Measurements from ENCODE around the gene LRRC4B. TPM values are rescaled to one million over a fixed set of nuclear protein-coding genes. Genes with fewer than 3 reads are reported as not detected.
"Not testable (repeated sequence)": the region's sequence is repeated elsewhere in the genome, so short reads cannot be mapped to it uniquely, and the experiment has no call there.

Gene LRRC4B
- total RNA-seq, 1 donor from 2014 or later: 21.7 TPM

DNA sequence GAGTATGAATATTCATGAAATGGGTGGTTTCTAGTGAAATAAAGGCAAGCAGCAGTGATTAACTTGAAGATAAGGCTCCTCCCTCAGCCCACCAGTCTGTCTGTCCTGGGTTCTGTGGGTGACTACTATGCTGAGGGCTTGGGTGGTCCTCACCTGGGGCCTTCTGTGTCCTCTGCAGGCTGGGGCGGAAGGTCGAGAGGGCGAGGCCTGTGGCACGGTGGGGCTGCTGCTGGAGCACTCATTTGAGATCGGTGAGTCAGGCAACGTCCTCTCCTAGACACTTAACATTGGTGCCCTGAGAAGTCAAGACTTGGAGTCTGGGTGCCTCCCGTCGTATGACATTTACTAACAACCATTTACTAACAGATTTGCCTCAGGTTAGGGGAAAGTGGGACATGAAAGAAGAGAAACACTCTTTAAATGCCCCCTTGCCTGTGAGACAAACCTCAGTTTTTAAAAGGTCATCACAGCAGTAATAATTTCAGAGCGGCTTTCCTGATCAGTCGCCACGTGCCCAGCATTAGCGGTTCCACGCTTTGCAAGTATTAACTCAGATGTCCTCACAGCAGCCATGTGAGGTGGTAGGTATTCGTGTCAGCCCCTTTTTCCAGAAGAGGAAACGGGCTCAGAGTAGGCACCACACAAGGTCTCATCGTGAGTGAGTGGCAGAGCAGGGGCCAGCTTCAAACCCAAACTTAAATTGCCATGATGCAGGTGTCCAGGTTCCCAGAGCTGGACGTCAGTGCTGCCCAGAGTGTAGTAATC, 90.3 kb downstream of the LRRC4B start:
- Mint-ChIP-seq H3K9me3 (no peaks in the 10 kb centered on the region), H3K36me3 (peaks cover 18% of the 10 kb centered on the region), H3K4me1 (ENCODE audit: unreplicated experiment) (peaks cover 12% of the 10 kb centered on the region), H3K27ac (peak overlapping the region; percentile 99), H3K4me3 (peak overlapping the region; percentile 99), H3K27me3 (peaks cover 3% of the 10 kb centered on the region)
- no peak for DNase-seq (ENCODE audit: extremely low spot score, unreplicated experiment)
- TF ChIP-seq, protein P1, sequence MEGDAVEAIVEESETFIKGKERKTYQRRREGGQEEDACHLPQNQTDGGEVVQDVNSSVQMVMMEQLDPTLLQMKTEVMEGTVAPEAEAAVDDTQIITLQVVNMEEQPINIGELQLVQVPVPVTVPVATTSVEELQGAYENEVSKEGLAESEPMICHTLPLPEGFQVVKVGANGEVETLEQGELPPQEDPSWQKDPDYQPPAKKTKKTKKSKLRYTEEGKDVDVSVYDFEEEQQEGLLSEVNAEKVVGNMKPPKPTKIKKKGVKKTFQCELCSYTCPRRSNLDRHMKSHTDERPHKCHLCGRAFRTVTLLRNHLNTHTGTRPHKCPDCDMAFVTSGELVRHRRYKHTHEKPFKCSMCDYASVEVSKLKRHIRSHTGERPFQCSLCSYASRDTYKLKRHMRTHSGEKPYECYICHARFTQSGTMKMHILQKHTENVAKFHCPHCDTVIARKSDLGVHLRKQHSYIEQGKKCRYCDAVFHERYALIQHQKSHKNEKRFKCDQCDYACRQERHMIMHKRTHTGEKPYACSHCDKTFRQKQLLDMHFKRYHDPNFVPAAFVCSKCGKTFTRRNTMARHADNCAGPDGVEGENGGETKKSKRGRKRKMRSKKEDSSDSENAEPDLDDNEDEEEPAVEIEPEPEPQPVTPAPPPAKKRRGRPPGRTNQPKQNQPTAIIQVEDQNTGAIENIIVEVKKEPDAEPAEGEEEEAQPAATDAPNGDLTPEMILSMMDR (conservative IDR thresholded peaks at IDR 0.05): no peak

DNA sequence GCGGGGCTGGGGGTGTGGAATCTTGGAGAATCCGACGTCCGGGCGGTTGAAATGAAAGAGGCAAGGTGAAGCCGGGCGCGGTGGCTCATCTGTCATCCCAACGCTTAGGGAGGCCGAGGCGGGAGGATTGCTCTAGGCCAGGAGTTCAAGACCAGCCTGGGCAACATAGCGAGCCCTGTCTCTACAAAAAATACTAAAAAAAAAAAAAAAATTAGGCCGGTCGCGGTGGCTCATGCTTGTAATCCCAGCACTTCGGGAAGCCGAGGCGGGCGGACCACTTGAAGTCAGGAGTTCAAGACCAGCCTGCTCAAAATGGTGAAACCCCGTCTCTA, 91.4 kb downstream of the LRRC4B start:
- Mint-ChIP-seq H3K36me3 (peaks cover 18% of the 10 kb centered on the region), H3K9me3 (no peaks in the 10 kb centered on the region), H3K27me3 (peaks cover 3% of the 10 kb centered on the region), H3K27ac (peak overlapping the region; percentile 99), H3K4me3 (peak overlapping the region; percentile 99), H3K4me1 (ENCODE audit: unreplicated experiment) (peaks cover 12% of the 10 kb centered on the region)
- TF ChIP-seq, protein P1 (conservative IDR thresholded peaks at IDR 0.05): no peak
- no peak for DNase-seq (ENCODE audit: extremely low spot score, unreplicated experiment)

DNA sequence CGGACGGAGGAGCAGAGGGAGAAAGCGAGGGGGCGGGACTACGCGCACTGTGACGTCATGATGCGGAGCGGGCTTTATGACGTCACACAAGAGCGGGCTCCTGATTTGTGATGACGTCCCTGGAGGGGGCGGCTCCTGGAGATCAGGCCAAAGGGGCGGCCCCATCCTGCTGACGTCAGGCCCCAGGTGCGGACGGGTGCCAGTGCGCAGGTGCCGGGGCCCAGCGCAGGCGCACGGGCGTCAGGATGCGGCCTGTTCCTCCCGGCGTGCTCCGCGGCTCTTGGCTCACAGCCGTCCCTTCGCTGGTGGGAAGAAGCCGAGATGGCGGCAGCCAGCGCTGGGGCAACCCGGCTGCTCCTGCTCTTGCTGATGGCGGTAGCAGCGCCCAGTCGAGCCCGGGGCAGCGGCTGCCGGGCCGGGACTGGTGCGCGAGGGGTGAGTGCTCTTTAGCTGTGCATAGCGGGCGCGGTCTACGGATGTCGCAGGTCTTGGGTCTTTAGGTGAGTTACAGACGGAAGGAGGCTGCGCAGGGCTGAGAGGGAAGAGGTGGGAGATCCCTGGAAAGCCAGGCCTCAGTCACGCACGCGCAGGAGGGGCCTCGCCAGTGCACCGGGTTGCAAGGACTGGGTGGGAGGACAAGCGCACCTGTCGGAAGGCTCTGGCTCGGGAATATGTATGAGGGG, 91.9 kb downstream of the LRRC4B start, which contains the start of the genes EMC10 and GARIN5A:
Gene EMC10, plus strand, starts transcription at position 284 of the 683 bp plus-strand sequence. Its CDS starts 38 bp downstream, at position 322.
Gene GARIN5A, minus strand, starts transcription at position 625 of the 683 bp plus-strand sequence. Its CDS starts 460 bp downstream, at position 165.
- Mint-ChIP-seq H3K36me3 (peaks cover 18% of the 10 kb centered on the region), H3K27me3 (peaks cover 3% of the 10 kb centered on the region), H3K4me1 (ENCODE audit: unreplicated experiment) (peaks cover 12% of the 10 kb centered on the region), H3K27ac (peak within 1 kb of the TSS; percentile 99), H3K9me3 (no peaks in the 10 kb centered on the region), H3K4me3 (peak within 1 kb of the TSS; percentile 99)
- DNase-seq (ENCODE audit: extremely low spot score, unreplicated experiment): peak; percentile 95
- TF ChIP-seq, protein P1 (conservative IDR thresholded peaks at IDR 0.05): no peak

DNA sequence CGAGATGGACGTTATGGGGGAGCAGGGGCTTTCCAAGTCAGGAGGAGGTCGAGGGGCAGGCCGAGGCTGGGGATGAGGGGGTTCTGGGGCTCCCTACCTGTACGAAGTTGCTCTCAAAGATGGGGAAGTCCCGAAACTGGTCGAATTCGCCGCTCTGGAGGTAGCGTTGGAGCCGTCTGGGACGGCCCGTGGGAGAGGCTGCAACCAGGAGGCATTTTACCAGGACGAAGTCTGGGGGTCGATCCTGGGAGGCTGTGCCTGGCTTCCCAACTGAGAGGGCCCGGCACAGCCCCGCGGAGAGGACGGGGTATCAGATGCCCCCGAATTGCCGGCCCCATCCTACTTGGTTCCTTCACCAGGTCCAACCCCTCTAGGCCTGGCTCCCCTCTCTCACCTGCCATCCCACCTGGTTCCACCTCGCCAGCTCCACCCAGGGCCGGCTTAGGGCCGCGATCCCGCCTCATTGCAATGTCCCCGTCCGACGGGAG, 92.5 kb downstream of the LRRC4B start:
- H3K4me3 Mint-ChIP-seq: peak overlapping the region; percentile 99
- H3K27me3 Mint-ChIP-seq: peaks cover 3% of the 10 kb centered on the region
- peaks cover 18% of the 10 kb centered on the region for H3K36me3 Mint-ChIP-seq
- H3K9me3 Mint-ChIP-seq: no peaks in the 10 kb centered on the region
- no peak for DNase-seq (ENCODE audit: extremely low spot score, unreplicated experiment)
- TF ChIP-seq, protein P1 (conservative IDR thresholded peaks at IDR 0.05): no peak
- H3K4me1 Mint-ChIP-seq (ENCODE audit: unreplicated experiment): peaks cover 12% of the 10 kb centered on the region
- H3K27ac Mint-ChIP-seq: peak overlapping the region; percentile 99

DNA sequence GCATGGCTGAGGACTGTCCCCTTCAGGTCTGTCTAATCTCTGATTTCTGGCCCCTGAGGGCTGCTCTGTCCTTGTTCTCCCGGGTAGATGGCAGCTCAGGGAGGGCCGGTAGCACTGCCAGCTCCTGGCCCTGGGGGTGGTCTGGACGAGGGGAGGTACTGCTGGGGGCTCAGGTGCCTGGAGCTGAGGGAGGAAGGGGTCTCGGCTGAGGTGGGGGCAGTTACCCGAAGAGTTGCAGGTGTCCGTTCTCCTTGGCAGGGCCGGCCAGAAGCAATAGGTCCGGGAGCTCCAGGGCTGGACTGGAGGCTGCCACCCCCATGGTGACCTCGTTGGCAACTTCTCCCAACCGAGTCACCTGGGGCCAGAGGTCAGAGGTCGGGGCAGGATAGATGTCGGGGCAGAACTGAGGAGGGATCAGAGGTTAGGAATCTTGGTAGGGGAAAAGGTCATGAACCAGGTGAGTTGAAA, 93.1 kb downstream of the LRRC4B start:
- Mint-ChIP-seq H3K36me3 (peaks cover 18% of the 10 kb centered on the region), H3K4me1 (ENCODE audit: unreplicated experiment) (peaks cover 12% of the 10 kb centered on the region), H3K27me3 (peaks cover 3% of the 10 kb centered on the region), H3K4me3 (peak overlapping the region; percentile 76), H3K27ac (peak overlapping the region; percentile 69), H3K9me3 (no peaks in the 10 kb centered on the region)
- DNase-seq (ENCODE audit: extremely low spot score, unreplicated experiment): no peak
- TF ChIP-seq, protein P1 (conservative IDR thresholded peaks at IDR 0.05): no peak

DNA sequence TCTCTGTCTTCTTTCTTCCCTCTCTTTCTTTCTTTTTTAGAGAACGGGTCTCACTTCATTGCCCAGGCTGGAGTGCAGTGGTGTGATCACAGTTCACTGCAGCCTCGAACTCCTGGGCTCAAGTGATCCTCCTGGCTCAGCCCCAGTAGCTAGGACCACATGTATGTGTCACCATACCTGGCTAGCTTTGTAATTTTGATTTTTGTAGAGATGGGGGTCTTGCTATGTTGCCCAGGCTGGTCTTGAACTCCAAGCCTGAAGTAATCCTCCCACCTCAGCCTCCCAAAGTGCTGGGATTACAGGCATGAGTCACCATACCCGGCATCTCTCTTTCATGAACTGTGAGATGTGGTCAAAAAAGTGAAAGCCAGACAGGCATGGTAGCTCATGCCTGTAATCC, 94.9 kb downstream of the LRRC4B start:
- H3K27me3 Mint-ChIP-seq, H3K27ac Mint-ChIP-seq, H3K9me3 Mint-ChIP-seq: not testable (repeated sequence)

More for the DNA sequence above, 94.9 kb downstream of the LRRC4B start:
- peaks cover 14% of the 10 kb centered on the region for H3K4me1 Mint-ChIP-seq (ENCODE audit: unreplicated experiment)
- H3K4me3 Mint-ChIP-seq; DNase-seq (ENCODE audit: extremely low spot score, unreplicated experiment): not testable (repeated sequence)
- peaks cover 14% of the 10 kb centered on the region for H3K36me3 Mint-ChIP-seq

Measured in type B pancreatic cell (in vitro differentiated cells).